Measurements from ENCODE around the gene ATP6V1G3.

ATP6V1G3 gene

GRCh38 chr1:198541737-198542136, 1.3 kb upstream of the ATP6V1G3 start:
- DNase-seq: no peak

DNA sequence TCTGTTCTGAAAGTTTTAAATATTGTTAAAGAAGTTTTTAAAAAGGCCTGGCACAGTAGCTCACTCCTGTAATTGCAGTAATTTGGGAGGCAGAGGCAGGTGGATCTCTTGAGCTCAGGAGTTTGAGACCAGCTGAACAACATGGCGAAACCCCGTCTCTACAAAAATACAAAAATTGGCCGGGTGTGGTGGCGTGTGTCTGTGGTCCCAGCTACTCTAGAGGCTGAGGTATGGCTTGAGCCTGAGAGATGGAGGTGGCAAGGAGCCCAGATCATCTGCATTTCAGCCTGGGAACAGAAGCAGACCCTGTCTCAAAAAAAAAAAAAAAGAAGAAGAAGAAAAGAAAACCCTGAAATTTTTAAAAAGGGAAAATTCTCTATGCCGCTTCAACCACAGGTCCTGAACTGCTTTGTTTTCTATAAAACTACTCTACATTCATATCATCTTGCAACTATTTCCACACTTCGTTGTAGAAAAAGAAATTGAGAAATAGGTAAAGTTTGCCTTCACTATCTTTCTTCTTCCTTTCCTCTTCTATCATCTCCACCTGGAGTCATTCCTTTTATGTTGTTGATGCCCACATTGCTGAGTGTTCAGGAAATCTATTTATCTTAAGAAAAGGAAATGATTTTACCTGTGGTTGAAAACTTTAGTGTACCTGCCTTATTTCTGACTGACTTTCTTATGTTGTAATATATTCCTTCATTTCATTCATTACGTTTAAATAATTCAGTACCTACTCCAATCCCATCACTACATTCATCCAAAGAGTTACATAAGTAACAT, 1.7 kb downstream of the ATP6V1G3 start:
- DNase-seq: no peak

DNA sequence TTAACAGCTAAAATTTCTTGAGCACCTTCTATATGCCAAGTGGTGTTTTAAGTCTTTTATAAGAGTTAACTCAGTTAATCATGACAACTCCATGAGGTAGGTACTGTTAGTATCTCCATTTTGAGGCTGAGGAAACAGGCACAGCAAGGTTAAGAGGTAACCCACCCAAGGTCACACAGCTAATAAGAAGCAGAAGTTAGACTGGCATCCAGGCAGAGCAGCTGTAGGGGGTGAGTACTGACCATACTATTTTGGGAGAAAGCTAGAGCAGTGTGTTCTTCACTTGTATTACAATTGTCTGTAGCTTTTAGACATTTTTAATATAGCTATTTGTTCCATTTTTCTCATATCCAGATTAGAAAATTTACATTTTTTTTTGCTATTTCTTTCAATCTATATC, 4.8 kb downstream of the ATP6V1G3 start:
- DNase-seq: no peak

- DNase-seq: no peak
These were observed 5.7 kb downstream of the ATP6V1G3 start for GRCh38 chr1:198534548-198535418.

- DNase-seq: no peak
These were observed 8.6 kb downstream of the ATP6V1G3 start for GRCh38 chr1:198531891-198532290.

DNA sequence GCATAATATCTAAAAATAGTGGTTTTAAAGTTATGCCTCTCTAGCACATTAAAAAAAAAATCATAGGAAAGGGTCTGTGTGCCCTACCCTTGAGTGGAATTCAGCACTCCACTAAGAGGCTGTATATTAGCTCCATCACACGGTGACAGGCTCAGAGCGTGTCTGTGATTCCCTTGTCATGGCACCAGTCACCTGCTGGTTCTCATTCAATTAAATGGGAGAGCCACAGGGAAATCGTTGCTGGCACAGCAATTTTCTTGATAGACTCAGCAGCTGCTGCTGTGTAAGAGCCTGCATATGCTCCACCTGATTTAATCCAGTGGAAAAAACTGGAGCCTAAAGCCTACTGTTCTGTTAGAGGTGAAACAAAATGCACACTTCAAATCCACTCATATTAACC, 9.5 kb downstream of the ATP6V1G3 start:
- DNase-seq: no peak

- DNase-seq: no peak
These were observed 11.1 kb downstream of the ATP6V1G3 start for GRCh38 chr1:198529414-198529813.

DNA sequence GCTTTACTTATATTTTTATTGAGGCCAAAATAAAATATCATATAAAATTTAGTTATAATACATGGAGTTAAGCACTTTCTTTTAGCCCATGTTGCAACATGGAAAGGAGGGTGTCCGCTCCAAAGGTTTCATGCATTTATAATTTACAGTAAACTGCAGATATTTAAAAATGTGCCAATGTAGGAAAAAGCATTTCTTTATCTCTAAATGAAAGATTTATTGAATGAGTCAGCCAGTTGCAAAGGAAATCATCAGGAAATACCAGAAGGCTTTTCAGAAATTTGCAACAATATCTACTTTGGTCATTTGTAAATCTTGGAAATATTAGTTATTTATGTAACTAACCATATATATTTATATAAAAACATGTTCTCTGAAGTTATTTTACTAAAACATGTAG, 12.1 kb downstream of the ATP6V1G3 start:
- no peak for DNase-seq

GRCh38 chr1:198524556-198524955, 15.9 kb downstream of the ATP6V1G3 start:
- no peak for DNase-seq

GRCh38 chr1:198524127-198524526, 16.4 kb downstream of the ATP6V1G3 start:
- peak; percentile 42 for DNase-seq

DNA sequence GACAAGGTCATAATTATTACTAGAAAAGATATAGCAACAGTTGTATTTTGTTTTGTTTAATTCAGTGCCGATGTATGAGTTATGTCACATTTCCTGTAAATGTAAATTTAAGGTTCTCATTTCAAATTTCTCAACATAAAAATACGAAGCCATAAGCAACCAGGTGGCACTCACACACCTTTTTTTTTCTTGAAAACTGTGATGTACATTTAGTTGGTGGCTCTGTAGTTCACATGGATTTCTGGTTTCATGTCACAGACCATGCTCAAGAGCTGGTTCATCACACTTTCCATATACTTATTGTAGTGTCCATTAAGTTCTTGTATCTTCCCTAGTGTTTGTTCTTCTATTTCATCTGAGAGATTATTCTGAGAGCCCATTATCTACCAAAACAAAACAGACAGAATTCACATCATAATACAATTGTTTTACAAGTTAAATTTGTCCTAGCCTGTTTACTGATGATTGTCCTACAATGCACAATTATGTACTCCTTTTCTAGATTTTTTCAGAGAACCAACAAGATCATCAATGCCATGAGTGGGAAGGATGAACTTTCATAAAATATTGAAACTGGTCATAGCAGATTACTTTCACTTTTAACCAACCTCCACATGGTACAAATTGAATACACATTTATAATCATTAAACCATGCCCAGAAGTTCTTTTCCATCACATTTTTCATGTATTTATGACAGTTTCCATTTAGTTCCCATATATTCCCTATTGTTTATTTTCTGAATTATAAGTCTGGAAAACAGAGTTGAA, 17.1 kb downstream of the ATP6V1G3 start:
- peak; percentile 75 for DNase-seq

GRCh38 chr1:198520524-198521254, 19.8 kb downstream of the ATP6V1G3 start:
- DNase-seq: peak; percentile 69

DNA sequence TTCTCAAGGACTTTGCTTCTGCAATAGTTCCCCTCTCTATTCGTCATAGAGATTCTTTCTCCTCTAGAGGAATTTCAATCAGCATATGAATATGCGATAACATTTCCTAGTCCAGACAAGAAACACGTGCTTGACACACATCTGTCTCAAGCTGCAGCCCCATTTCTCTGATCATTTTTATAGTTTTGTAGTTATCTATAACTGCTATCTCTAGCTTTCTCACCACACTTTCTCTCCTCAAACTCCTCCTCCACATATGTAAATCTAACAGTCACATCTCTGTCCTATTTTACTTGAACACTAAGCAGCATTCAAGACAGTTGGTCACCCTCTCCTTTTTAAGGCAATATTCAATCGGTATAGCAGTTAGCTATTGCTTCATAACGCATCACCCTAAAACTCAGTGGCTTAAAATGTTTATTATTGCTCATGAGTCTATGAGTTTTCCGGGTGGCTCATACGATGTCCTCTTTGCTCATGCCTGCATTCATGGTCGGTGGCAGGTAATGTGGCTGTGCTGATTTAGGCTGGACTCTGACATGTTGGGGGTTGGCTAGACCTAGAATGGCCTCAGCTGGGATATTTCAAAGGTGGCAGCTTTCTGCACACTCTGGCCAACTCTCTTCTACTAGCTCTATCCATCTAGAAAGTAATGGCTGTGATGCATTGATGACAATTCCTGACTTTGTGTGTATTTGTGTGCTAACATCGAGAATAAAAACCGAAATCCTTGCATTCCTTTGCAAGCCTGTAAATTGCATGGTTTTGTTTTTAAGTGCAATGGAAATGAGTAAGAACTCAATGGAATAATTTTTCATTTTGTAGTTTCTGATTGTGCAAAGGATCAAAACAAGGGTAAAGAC, 20.6 kb downstream of the ATP6V1G3 start:
- peak; percentile 62 for DNase-seq

- DNase-seq: no peak
These were observed 22.8 kb downstream of the ATP6V1G3 start for GRCh38 chr1:198517623-198518199.

GRCh38 chr1:198500096-198500495, 40.4 kb downstream of the ATP6V1G3 start:
- no peak for DNase-seq

DNA sequence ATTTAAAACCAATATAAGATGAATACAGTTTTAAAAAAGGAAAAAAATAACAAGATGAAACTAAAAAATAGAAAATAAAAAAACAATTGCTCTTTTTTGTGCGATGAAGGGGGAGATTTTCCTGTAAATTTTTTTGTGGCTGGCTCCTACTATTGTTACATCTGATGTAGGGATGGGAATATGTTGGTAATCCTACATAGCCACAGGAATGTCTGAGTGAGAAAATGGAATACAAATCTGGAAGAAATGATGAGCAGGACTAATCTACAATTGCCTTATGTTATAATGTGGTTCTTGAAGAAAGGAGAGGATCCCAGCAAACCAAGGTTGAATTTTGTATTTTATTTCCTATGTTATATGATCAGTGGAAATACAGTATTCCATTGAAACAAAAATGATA, 40.9 kb downstream of the ATP6V1G3 start:
- DNase-seq: no peak

DNA sequence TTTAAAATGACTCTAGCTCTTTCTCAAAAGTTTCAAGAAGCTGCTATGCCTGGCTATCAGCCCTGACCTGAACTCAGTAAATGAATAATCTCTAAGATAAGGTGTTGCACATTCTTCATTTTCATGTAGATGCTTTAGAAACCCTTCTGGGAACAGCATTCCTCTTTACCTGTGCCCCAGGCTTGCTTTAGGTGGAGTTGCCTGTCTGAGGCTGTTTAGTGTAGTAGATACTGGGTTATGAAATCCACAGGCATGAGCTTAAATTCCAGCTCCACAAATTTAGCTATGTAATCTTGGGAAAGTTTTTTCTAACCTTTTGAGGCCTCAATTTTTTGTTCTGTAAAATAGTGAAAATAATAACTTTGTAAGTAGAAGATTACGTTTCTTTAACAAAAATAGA, 41.6 kb downstream of the ATP6V1G3 start:
- no peak for DNase-seq

DNA sequence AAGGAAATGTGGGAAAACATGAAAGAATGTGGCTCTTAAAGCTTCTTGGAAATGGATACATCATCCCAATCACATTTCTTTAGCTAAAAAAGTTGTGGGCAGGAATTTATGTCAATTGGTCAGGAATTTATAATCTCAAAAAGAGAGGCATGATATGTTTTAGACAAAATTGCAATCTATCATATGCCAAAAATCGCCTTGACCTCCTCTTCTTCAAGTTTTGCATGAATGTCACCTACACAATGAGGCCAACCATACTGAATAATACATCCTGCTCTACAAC, 42.4 kb downstream of the ATP6V1G3 start:
- no peak for DNase-seq

DNA sequence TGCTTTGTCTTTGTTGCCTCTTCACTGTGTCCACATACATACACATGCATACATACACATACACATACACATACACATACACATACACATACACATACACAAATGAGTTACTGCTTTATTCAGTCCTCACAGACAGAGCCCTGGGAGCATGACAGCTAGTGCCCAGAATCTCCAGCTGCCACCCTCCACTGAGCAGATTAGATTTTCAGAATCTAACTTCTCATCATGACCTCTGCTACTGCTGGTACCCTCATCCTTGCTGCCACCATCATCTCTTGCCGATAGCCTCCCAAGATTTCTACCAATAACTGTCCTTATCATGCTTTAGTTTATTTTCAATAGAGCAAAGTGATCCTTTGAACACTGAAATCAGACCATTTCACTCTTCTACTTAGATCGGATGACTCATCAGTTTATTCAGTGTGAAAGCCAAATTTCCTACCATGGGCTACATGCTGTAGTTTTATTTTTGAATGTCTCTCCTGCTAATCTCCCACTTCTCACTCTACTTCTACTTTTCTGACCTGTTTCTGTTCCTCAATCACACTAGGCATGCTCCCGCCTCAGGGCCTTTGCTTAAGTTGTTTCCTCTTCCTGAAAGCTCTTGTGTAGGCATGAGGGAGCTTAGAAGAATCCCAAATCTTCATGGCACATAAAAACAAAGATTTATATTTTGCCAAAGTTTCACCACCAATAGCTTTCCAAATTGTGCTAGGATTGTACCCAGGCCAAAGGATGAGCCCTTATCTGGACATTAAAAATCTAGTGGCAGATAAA, 43.0 kb downstream of the ATP6V1G3 start:
- no peak for DNase-seq
